ENCODE results near the gene IGF1R. TPM values are rescaled to one million over a fixed set of nuclear protein-coding genes. Genes with fewer than 3 reads are reported as not detected.

The IGF1R gene
- total RNA-seq, 1 experiment from 2014 or later = 125 TPM

DNA sequence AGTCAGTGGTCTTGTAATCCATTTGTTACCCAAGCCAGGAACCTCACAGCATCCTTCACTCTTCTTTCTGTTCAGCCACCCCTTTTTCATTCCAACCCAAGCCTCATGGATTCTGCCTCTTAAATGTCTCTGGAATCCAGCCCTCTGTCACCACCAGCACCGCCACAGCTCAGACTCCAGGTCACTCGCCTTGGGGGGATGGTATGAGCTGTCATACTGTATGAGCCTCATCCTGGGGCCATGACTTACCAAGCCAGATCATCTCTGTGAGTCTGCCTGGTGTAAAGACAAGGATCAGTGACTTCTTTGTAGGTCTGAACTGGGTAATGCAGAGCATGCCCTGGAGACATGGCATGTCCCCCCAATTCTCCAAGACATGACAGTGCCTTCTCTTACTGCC lies 279.7 kb downstream of the IGF1R start (continued):
- TF ChIP-seq, protein P1, sequence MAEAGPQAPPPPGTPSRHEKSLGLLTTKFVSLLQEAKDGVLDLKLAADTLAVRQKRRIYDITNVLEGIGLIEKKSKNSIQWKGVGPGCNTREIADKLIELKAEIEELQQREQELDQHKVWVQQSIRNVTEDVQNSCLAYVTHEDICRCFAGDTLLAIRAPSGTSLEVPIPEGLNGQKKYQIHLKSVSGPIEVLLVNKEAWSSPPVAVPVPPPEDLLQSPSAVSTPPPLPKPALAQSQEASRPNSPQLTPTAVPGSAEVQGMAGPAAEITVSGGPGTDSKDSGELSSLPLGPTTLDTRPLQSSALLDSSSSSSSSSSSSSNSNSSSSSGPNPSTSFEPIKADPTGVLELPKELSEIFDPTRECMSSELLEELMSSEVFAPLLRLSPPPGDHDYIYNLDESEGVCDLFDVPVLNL (CRISPR knock-in tag; IDR thresholded peaks at IDR 0.05; ENCODE audit: borderline replicate concordance, low read depth) = no peak
- TF ChIP-seq ZNF423 (CRISPR knock-in tag; IDR thresholded peaks at IDR 0.05) = no peak
- TF ChIP-seq, protein P2, sequence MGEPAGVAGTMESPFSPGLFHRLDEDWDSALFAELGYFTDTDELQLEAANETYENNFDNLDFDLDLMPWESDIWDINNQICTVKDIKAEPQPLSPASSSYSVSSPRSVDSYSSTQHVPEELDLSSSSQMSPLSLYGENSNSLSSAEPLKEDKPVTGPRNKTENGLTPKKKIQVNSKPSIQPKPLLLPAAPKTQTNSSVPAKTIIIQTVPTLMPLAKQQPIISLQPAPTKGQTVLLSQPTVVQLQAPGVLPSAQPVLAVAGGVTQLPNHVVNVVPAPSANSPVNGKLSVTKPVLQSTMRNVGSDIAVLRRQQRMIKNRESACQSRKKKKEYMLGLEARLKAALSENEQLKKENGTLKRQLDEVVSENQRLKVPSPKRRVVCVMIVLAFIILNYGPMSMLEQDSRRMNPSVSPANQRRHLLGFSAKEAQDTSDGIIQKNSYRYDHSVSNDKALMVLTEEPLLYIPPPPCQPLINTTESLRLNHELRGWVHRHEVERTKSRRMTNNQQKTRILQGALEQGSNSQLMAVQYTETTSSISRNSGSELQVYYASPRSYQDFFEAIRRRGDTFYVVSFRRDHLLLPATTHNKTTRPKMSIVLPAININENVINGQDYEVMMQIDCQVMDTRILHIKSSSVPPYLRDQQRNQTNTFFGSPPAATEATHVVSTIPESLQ (CRISPR knock-in tag; IDR thresholded peaks at IDR 0.05) = no peak
- no peak for TF ChIP-seq ZNF416 (CRISPR knock-in tag; IDR thresholded peaks at IDR 0.05)
- TF ChIP-seq ZNF263 (CRISPR knock-in tag; IDR thresholded peaks at IDR 0.05; ENCODE audit: low read depth) = no peak
- TF ChIP-seq, protein P3, sequence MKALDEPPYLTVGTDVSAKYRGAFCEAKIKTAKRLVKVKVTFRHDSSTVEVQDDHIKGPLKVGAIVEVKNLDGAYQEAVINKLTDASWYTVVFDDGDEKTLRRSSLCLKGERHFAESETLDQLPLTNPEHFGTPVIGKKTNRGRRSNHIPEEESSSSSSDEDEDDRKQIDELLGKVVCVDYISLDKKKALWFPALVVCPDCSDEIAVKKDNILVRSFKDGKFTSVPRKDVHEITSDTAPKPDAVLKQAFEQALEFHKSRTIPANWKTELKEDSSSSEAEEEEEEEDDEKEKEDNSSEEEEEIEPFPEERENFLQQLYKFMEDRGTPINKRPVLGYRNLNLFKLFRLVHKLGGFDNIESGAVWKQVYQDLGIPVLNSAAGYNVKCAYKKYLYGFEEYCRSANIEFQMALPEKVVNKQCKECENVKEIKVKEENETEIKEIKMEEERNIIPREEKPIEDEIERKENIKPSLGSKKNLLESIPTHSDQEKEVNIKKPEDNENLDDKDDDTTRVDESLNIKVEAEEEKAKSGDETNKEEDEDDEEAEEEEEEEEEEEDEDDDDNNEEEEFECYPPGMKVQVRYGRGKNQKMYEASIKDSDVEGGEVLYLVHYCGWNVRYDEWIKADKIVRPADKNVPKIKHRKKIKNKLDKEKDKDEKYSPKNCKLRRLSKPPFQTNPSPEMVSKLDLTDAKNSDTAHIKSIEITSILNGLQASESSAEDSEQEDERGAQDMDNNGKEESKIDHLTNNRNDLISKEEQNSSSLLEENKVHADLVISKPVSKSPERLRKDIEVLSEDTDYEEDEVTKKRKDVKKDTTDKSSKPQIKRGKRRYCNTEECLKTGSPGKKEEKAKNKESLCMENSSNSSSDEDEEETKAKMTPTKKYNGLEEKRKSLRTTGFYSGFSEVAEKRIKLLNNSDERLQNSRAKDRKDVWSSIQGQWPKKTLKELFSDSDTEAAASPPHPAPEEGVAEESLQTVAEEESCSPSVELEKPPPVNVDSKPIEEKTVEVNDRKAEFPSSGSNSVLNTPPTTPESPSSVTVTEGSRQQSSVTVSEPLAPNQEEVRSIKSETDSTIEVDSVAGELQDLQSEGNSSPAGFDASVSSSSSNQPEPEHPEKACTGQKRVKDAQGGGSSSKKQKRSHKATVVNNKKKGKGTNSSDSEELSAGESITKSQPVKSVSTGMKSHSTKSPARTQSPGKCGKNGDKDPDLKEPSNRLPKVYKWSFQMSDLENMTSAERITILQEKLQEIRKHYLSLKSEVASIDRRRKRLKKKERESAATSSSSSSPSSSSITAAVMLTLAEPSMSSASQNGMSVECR (CRISPR knock-in tag; IDR thresholded peaks at IDR 0.05; ENCODE audit: borderline replicate concordance) = no peak

DNA sequence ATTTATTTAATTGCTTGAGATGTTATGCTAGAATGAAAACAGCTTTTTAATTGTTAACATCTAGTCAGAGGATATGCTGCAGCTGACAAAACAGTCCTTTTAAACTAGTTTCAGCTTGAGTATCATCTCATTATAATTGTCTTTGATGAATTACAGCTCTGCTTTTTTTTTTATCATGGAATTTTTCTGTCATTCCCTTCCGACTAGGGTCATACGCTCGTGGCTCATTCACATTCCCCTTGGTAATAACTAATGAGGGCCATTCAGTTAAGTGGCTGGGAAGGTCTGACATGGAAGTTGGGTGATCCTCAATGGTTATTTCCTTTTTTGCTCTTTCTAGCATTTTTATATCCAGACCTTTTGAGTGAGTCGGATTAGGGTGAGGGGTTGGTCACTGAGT lies 282.2 kb downstream of the IGF1R start:
- no peaks in the 10 kb centered on the region for H3K9me3 Mint-ChIP-seq
- peaks cover 67% of the 10 kb centered on the region for H3K36me3 Mint-ChIP-seq
- no peak overlapping the region for H3K27ac Mint-ChIP-seq
- POLR2A ChIA-PET = no interaction called here
- H3K4me1 Mint-ChIP-seq = no peaks in the 10 kb centered on the region
- H3K4me3 Mint-ChIP-seq = no peak overlapping the region
- no peaks in the 10 kb centered on the region for H3K27me3 Mint-ChIP-seq (ENCODE audit: low read depth)
- DNase-seq (ENCODE audit: low spot score) = no peak
- TF ChIP-seq, protein P4, sequence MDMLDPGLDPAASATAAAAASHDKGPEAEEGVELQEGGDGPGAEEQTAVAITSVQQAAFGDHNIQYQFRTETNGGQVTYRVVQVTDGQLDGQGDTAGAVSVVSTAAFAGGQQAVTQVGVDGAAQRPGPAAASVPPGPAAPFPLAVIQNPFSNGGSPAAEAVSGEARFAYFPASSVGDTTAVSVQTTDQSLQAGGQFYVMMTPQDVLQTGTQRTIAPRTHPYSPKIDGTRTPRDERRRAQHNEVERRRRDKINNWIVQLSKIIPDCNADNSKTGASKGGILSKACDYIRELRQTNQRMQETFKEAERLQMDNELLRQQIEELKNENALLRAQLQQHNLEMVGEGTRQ (CRISPR knock-in tag; IDR thresholded peaks at IDR 0.05) = no peak
- TF ChIP-seq ZNF121 (CRISPR knock-in tag; IDR thresholded peaks at IDR 0.05) = no peak
- TF ChIP-seq EMX1 (CRISPR knock-in tag; IDR thresholded peaks at IDR 0.05) = no peak
- TF ChIP-seq JUN (CRISPR knock-in tag; IDR thresholded peaks at IDR 0.05) = no peak
- TF ChIP-seq TEAD4 (CRISPR knock-in tag; IDR thresholded peaks at IDR 0.05) = no peak
- TF ChIP-seq, protein P5, sequence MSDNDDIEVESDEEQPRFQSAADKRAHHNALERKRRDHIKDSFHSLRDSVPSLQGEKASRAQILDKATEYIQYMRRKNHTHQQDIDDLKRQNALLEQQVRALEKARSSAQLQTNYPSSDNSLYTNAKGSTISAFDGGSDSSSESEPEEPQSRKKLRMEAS (CRISPR knock-in tag; IDR thresholded peaks at IDR 0.05) = no peak
- no peak for TF ChIP-seq ZBTB21 (CRISPR knock-in tag; IDR thresholded peaks at IDR 0.05; ENCODE audit: borderline replicate concordance)
- no peak for TF ChIP-seq NR2C2 (CRISPR knock-in tag; IDR thresholded peaks at IDR 0.05)
- TF ChIP-seq, protein P3 (CRISPR knock-in tag; IDR thresholded peaks at IDR 0.05; ENCODE audit: borderline replicate concordance) = no peak
- no peak for TF ChIP-seq FOXP1 (CRISPR knock-in tag; IDR thresholded peaks at IDR 0.05; ENCODE audit: borderline replicate concordance)
- no peak for TF ChIP-seq SMAD3 (CRISPR knock-in tag; IDR thresholded peaks at IDR 0.05; ENCODE audit: borderline replicate concordance)
- no peak for TF ChIP-seq ZNF317 (CRISPR knock-in tag; IDR thresholded peaks at IDR 0.05; ENCODE audit: borderline replicate concordance, low read depth)
- no peak for TF ChIP-seq ZNF232 (CRISPR knock-in tag; IDR thresholded peaks at IDR 0.05)
- no peak for TF ChIP-seq FOXK1 (CRISPR knock-in tag; IDR thresholded peaks at IDR 0.05)
- TF ChIP-seq, protein P6, sequence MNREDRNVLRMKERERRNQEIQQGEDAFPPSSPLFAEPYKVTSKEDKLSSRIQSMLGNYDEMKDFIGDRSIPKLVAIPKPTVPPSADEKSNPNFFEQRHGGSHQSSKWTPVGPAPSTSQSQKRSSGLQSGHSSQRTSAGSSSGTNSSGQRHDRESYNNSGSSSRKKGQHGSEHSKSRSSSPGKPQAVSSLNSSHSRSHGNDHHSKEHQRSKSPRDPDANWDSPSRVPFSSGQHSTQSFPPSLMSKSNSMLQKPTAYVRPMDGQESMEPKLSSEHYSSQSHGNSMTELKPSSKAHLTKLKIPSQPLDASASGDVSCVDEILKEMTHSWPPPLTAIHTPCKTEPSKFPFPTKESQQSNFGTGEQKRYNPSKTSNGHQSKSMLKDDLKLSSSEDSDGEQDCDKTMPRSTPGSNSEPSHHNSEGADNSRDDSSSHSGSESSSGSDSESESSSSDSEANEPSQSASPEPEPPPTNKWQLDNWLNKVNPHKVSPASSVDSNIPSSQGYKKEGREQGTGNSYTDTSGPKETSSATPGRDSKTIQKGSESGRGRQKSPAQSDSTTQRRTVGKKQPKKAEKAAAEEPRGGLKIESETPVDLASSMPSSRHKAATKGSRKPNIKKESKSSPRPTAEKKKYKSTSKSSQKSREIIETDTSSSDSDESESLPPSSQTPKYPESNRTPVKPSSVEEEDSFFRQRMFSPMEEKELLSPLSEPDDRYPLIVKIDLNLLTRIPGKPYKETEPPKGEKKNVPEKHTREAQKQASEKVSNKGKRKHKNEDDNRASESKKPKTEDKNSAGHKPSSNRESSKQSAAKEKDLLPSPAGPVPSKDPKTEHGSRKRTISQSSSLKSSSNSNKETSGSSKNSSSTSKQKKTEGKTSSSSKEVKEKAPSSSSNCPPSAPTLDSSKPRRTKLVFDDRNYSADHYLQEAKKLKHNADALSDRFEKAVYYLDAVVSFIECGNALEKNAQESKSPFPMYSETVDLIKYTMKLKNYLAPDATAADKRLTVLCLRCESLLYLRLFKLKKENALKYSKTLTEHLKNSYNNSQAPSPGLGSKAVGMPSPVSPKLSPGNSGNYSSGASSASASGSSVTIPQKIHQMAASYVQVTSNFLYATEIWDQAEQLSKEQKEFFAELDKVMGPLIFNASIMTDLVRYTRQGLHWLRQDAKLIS (CRISPR knock-in tag; IDR thresholded peaks at IDR 0.05; ENCODE audit: borderline replicate concordance) = no peak
- CTCF ChIA-PET = interaction anchor here (0.6 kb wide), 1 partner anchor 140 kb away, joined by 3 read pairs; no protein-coding TSS in a partner anchor
- no peak for ATAC-seq

Data from WTC11 (cell line).